Adipocyte (in vitro differentiated cells): ENCODE data around the gene MPHOSPH10.
A peak's percentile ranks its signal among the peaks of the same experiment; 100 is the strongest.
"Not testable (repeated sequence)": the region's sequence is repeated elsewhere in the genome, so short reads cannot be mapped to it uniquely, and the experiment has no call there.

ENCODE experiments used
- DNase-seq: peaks from one replicate; pipeline ENCODE4 v3.0.0-alpha.2; 2015; ENCODE audit warnings: low read depth
- H3K27me3 ChIP-seq: replicated peaks from 2 replicates; pipeline ENCODE4 v1.7.0; 2013; ENCODE audit warnings: mild to moderate bottlenecking, low read length, moderate library complexity; ENCODE audit not compliant: control insufficient read depth, insufficient read depth
- H3K36me3 ChIP-seq: 2 replicates; pipeline ENCODE4 v1.7.0; 2013; ENCODE audit warnings: low read length, mild to moderate bottlenecking, moderate library complexity; ENCODE audit not compliant: control insufficient read depth, insufficient read depth, severe bottlenecking
- H3K4me1 ChIP-seq: 2 replicates; pipeline ENCODE4 v1.7.0; 2013; ENCODE audit warnings: mild to moderate bottlenecking, low read length, moderate library complexity; ENCODE audit not compliant: control insufficient read depth, insufficient read depth
- H3K4me3 ChIP-seq: 2 replicates; pipeline ENCODE4 v1.7.0; 2013; ENCODE audit warnings: mild to moderate bottlenecking, low read length, moderate library complexity
- H3K9ac ChIP-seq: 2 replicates; pipeline ENCODE4 v1.7.0; 2013; ENCODE audit warnings: mild to moderate bottlenecking, low read length, moderate library complexity
- H3K9me3 ChIP-seq: 2 replicates; pipeline ENCODE4 v1.7.0; 2013; ENCODE audit warnings: mild to moderate bottlenecking, low read length, moderate library complexity; ENCODE audit not compliant: control insufficient read depth

Gene MPHOSPH10

GRCh38 chr2:71154279-71154678 lies 23.8 kb downstream of the MPHOSPH10 start:
- DNase-seq: no peak
- no peak overlapping the region for H3K4me3 ChIP-seq
- H3K27me3 ChIP-seq: peaks cover 23% of the 10 kb centered on the region
- peaks cover 14% of the 10 kb centered on the region for H3K36me3 ChIP-seq
- H3K4me1 ChIP-seq: no peaks in the 10 kb centered on the region
- no peak overlapping the region for H3K9ac ChIP-seq
- no peaks in the 10 kb centered on the region for H3K9me3 ChIP-seq

GRCh38 chr2:71154798-71155197 lies 24.4 kb downstream of the MPHOSPH10 start:
- peaks cover 23% of the 10 kb centered on the region for H3K27me3 ChIP-seq
- no peak overlapping the region for H3K4me3 ChIP-seq
- H3K36me3 ChIP-seq: peaks cover 9% of the 10 kb centered on the region
- no peak for DNase-seq
- peaks cover under 1% of the 10 kb centered on the region for H3K4me1 ChIP-seq
- H3K9me3 ChIP-seq: no peaks in the 10 kb centered on the region
- no peak overlapping the region for H3K9ac ChIP-seq

GRCh38 chr2:71155846-71156245 lies 25.4 kb downstream of the MPHOSPH10 start:
- Histone ChIP-seq H3K27me3 (peaks cover 23% of the 10 kb centered on the region), H3K9ac (no peak overlapping the region), H3K36me3 (no peaks in the 10 kb centered on the region), H3K9me3 (no peaks in the 10 kb centered on the region), H3K4me1 (peaks cover 2% of the 10 kb centered on the region), H3K4me3 (no peak overlapping the region)
- no peak for DNase-seq

- Histone ChIP-seq H3K4me3 (peak overlapping the region; percentile 18), H3K27me3 (peaks cover 23% of the 10 kb centered on the region), H3K9me3 (no peaks in the 10 kb centered on the region), H3K4me1 (peaks cover 2% of the 10 kb centered on the region), H3K36me3 (no peaks in the 10 kb centered on the region), H3K9ac (no peak overlapping the region)
- peak; percentile 37 for DNase-seq
Observed at GRCh38 chr2:71156573-71156972, 26.1 kb downstream of the MPHOSPH10 start.

GRCh38 chr2:71157124-71157793 lies 26.8 kb downstream of the MPHOSPH10 start:
- Histone ChIP-seq H3K9me3 (no peaks in the 10 kb centered on the region), H3K27me3 (peaks cover 23% of the 10 kb centered on the region), H3K4me3 (peak overlapping the region; percentile 18), H3K36me3 (no peaks in the 10 kb centered on the region), H3K4me1 (peaks cover 2% of the 10 kb centered on the region), H3K9ac (no peak overlapping the region)
- peak; percentile 69 for DNase-seq

- Histone ChIP-seq H3K4me1 (no peaks in the 10 kb centered on the region), H3K36me3 (no peaks in the 10 kb centered on the region), H3K27me3 (no peaks in the 10 kb centered on the region), H3K4me3 (no peak overlapping the region), H3K9me3 (no peaks in the 10 kb centered on the region), H3K9ac (no peak overlapping the region)
- DNase-seq: peak; percentile 11
Observed at GRCh38 chr2:71166812-71167211, 36.4 kb downstream of the MPHOSPH10 start.

GRCh38 chr2:71173096-71173495 lies 42.7 kb downstream of the MPHOSPH10 start:
- H3K9ac ChIP-seq: no peak overlapping the region
- no peaks in the 10 kb centered on the region for H3K36me3 ChIP-seq
- peaks cover 27% of the 10 kb centered on the region for H3K27me3 ChIP-seq
- no peaks in the 10 kb centered on the region for H3K9me3 ChIP-seq
- no peaks in the 10 kb centered on the region for H3K4me1 ChIP-seq
- H3K4me3 ChIP-seq: no peak overlapping the region
- no peak for DNase-seq

GRCh38 chr2:71174207-71174606 lies 43.8 kb downstream of the MPHOSPH10 start:
- DNase-seq: no peak

GRCh38 chr2:71178836-71179235 lies 48.4 kb downstream of the MPHOSPH10 start:
- H3K4me1 ChIP-seq, H3K4me3 ChIP-seq, H3K9me3 ChIP-seq, H3K9ac ChIP-seq, H3K36me3 ChIP-seq, DNase-seq: not testable (repeated sequence)
- H3K27me3 ChIP-seq: peaks cover 33% of the 10 kb centered on the region

More at GRCh38 chr2:71174207-71174606, 43.8 kb downstream of the MPHOSPH10 start:
- Histone ChIP-seq H3K36me3 (no peaks in the 10 kb centered on the region), H3K4me1 (no peaks in the 10 kb centered on the region), H3K9me3 (no peaks in the 10 kb centered on the region), H3K27me3 (peaks cover 37% of the 10 kb centered on the region), H3K4me3 (no peak overlapping the region), H3K9ac (no peak overlapping the region)

GRCh38 chr2:71181316-71181715 lies 50.9 kb downstream of the MPHOSPH10 start:
- Histone ChIP-seq H3K4me3 (no peak overlapping the region), H3K27me3 (peaks cover 19% of the 10 kb centered on the region), H3K9me3 (no peaks in the 10 kb centered on the region), H3K4me1 (no peaks in the 10 kb centered on the region), H3K36me3 (no peaks in the 10 kb centered on the region), H3K9ac (no peak overlapping the region)
- no peak for DNase-seq

GRCh38 chr2:71183306-71184115 lies 53.1 kb downstream of the MPHOSPH10 start:
- not testable (repeated sequence) for H3K9ac ChIP-seq, DNase-seq, H3K4me3 ChIP-seq, H3K36me3 ChIP-seq, H3K9me3 ChIP-seq, H3K4me1 ChIP-seq
- H3K27me3 ChIP-seq: peaks cover 11% of the 10 kb centered on the region
